Gastroesophageal sphincter (tissue), 3 donors: ENCODE measurements around the gene CRYBG1.

ENCODE experiments used
- CTCF ChIP-seq, 4 experiments: fragments of 200-600 bp in 2 of 4; fragments of 450-650 bp in 2 of 4; sonication (generic) in 1 of 4; IDR thresholded peaks; one replicate each; pipeline ENCODE4 v1.5.1; 2017 to 2019; ENCODE audit warnings: antibody characterized with exemption in 4 of 4, mild to moderate bottlenecking in 2 of 4, moderate library complexity in 2 of 4
- EP300 ChIP-seq: sonication (generic); formaldehyde crosslinking; IDR thresholded peaks from one replicate; pipeline ENCODE4 v1.6.1; 2017; ENCODE audit warnings: antibody characterized with exemption, mild to moderate bottlenecking
- POLR2A ChIP-seq, 2 donors: fragments of 450-650 bp; IDR thresholded peaks; one replicate each; pipeline ENCODE4 v1.6.1; 2017; ENCODE audit warnings: antibody characterized with exemption in 2 of 2, mild to moderate bottlenecking in 2 of 2, moderate library complexity in 1 of 2

GRCh38 chr6:106387875-106388274, 27.4 kb downstream of the CRYBG1 start:
- no peak for TF ChIP-seq CTCF (IDR thresholded peaks at IDR 0.05)
- no peak for TF ChIP-seq EP300
- TF ChIP-seq POLR2A (IDR thresholded peaks at IDR 0.05): no peak
